GM15510 (cell line): ENCODE data around the gene AKIRIN2.

ENCODE experiments used
- POLR2A ChIP-seq: IDR thresholded peaks from 3 replicates; pipeline ENCODE4 v1.6.1; 2011; ENCODE audit warnings: borderline replicate concordance; ENCODE audit not compliant: insufficient read length; ENCODE audit errors: extremely low read depth

AKIRIN2 gene

DNA sequence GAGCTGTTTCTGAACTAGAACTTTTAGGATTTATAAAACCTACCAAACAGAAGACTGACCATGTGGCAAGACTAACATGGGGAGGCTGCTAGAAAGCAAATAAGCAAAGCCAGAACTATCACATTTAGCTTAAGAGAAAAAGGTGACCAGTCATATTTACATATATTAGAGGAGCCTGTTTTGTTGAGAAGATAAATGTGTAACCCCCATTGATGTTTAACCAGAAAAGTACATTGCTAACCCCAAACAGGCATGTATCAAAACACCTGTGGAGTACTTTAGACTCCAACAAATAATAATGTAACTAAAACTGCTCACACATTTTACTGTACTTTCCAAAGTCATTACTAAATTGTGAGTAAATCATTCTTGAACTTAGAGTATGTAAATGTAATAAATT is 35.0 kb downstream of the AKIRIN2 start:
- no peak for TF ChIP-seq POLR2A

DNA sequence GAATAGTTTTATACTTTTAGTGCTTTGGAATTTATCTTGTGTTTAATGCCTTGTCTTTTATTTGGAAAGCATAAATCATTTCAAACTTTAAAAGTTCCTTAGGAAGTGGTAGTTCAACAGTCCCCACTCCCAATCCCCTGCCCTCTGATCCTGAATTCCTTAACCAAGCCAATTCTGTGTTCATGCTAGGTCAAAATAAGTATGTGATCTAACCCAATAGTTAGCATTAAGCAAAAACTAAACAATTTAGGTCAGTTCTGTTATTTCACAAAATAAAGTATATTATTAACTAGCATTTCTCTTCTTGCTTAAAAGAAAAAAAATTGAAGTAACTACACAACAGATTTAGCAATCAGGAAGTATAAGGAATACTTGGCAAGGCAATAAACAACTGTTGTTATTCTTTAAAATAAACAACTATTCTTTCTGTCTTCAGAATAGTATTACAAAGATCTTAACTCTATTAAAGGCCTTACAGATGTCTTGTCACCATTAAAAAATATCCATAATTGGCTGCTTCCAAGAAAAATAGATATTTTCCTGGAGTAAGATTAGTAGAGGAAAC is 37.0 kb downstream of the AKIRIN2 start:
- no peak for TF ChIP-seq POLR2A

DNA sequence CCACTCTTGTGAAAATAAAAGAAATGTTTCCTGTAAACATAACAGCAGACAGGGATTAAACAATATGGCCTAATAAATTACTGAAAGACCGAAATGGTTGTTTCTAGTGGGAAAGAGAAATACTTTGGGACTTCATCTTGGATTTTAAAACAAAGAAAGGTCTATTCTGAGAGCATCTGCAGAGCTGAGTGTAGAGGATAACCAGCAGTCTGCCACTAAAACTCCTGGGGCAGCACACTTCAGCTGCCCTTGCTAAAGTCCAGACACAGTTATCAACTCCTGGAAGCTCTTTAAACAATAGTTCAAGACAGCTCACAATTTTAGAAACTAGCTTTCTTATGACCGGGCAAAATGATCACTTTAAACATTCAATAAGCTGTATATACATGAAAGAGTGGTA is 38.6 kb downstream of the AKIRIN2 start:
- TF ChIP-seq POLR2A: no peak

DNA sequence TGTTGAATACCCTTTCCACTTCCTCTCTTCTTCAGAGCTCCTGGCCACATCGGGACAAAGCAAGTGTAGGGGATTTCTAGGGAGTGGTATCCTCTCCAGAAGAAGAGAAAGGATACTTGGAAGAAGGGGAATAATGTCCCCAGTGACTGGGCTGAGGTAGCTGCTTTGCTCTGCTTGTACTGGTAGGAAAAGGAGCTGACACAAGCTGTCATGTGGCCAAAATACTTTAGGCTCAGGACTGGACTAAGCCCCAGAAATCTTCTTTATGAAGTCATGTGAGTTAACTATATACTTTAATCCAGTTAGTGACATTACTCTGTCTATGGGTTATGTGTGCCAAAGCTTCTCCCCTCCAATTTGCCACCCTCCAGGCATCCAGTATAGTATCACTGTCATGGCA is 40.5 kb downstream of the AKIRIN2 start:
- no peak for TF ChIP-seq POLR2A

DNA sequence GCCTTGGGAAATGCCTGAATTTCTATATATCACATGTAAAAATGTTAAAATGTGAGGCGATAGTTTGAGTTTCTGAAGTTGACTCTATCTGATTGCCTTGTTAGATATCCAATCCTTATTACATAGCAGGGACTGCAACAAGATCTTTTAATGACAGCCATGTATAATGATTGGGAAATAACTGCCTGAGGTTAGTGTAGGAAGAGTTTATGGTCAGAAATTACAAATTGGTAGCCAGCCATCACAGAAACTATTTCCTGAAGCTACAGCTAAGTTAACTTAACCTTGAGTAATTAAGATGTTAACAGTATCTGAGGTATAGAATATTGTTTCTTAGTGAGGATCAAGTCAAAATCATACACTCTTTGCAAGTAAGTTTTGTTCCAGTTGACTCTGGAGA is 41.0 kb downstream of the AKIRIN2 start:
- no peak for TF ChIP-seq POLR2A

DNA sequence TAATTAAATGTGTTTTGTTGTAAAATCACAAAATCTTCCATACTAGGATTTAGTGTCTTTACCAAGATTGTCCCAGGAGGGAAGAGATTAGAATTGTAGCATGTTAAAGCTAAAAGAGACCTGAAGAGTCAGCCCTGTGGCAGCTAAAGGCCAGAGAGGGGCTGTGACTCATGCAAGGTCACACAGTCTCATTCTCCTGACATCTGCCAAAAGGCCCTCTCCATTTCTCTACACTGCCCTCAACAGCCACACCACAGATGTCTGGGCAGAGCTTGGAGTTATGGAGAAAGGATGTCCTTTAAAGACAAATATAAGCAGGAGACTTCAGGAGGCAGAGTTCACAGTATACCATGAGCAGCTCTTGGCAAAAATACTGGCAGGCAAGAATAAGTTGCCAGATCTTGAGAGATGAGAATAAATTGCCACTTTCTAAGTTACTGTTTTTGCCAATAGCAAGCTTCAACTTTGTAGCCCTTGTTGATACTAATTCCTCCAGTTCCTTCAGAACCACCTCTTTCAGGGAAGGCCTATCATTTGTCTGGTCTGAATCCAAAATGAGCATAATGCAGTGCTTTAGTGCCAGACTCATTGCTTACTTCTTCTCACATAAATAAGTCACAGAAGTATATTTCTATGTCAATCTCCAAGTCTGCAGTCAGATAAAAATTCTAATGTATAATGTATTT is 41.7 kb downstream of the AKIRIN2 start:
- no peak for TF ChIP-seq POLR2A

DNA sequence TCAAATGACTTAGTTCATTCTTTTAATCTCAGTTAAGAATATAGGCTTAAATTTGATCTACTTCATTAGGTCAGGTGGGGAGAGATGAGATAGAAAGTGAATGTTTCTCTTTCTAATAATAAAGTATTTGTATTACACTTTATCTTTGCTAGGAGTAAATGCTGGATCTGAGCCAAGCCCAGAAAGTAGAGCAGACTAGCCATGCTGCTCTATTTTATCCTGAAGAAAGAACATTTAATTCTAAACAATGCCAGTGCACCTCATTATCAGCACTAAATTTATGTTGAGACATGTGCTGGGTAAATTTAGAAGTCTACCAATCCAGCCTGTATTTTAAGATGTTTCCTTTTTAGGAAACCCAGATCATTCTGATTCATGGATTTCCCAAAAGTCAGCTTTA is 43.5 kb downstream of the AKIRIN2 start:
- no peak for TF ChIP-seq POLR2A

DNA sequence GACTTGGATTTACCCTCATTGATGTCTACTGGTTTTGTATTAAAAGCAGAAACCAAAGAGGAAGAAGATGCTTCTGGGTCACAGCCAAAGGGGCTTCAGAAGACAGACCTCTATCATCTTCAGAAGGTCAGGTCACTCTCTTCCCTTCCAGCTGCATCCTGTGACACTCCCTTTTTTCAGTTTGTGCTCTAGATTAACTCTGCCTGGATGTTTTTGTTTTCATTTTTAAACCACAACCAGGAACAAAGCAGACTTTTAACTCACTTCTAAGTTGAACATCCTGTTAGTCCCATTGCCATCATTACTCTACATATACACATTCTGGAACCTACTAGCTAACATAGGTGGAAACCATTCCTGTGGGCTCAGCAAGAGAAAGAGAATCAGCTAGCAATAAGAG is 45.2 kb downstream of the AKIRIN2 start:
- TF ChIP-seq POLR2A: no peak

DNA sequence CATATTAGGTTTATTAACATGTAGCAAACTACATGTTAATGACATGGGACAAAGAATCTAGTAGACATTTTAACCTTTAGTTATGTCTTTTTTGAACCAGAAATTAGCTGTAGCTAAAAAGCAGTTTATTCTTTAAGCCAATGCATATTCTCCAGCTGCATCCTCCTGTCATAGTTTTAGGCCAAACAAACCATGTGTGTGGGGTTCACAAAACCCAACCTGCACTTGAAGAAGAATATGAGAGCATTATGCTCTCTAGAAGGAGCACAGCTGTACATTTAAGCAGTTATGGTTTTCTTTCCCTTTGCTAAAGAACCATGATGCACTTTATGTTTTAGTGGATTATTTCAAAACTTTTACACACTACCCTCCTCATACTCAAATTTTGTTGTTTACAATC is 46.2 kb downstream of the AKIRIN2 start:
- TF ChIP-seq POLR2A: no peak

DNA sequence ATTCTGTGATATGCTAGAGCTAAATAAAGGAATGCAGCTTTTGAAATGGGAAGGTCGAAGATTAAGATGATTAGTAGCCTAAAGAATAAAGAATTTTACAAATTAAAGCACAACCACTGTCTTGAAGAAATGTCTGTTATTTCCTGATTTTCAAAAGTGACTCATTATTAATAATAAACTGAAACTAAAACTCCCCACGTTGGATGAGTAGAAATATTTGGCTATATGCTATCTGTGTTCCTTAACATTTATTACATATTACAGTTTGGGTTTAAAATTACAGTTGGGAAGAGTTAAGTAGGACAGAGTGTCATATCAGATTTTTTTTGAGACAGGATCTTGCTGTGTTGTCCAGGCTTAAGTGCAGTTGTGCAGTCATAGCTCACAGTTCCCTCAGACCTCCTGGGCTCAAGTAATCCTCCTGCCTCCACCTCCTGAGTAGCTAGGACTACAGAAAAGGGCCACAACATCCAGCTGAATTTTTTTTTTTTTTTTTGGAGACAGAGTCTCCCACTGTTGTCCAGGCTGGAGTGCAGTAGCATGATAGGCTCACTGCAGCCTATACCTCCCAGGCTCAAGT is 47.1 kb downstream of the AKIRIN2 start:
- TF ChIP-seq POLR2A: no peak

DNA sequence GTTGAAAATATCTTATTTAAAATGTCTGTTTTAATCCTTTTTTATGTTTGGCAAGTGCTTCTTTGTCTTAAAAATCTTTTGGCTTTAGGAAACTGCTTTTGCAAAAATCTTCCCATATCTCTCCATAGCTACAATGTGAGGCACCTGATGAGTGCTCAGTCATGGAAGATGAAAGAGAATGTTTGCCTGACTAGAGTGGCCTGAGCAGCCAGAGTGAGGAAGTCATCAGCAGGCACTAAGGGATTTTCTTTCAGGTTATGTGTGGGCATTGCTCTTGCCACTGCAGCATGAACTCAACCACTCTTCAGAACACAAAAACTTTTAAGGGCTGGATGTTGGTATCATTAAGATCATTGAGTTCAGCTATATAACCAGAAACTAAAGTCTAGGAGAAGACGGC is 47.9 kb downstream of the AKIRIN2 start:
- TF ChIP-seq POLR2A: no peak

DNA sequence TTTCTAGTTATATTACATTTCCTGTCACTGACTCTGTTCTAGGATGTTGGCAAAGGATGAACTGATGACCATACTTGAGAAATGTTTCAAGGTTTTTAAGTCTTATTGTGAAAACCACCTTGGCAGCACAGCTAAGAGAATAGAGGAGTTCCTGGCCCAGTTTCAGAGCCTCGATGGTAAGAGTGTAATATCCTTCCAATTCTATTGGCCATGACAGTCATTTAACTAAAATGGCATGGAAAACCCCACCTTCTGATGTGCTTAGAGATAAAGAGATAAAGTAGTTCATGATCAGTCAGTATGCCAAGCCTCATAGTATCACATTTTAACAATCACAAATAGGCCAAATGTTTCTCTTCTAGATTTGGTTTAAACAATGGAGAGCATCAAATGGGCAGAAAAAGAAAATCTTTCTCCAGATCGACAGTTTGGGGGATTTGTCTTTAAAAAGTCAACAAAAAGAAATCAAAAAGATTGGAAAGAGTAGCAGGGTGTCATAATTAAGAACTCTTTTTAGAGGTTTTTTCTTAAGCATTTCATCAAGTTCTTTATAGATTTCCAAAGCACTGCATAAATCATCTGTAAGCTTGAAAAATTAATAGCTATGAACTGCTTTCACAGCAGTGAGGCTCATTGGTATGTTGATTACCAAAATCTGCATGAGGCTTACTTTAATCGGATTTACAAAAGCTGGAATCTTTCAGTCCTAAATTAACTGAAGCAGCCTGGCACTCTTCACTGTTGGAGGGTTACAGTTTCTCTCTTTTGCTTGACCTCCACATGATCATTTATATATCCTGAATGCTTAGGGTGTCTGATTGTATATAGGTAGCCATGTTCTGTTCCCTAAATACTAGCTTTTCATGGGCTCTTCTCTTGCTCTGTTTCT is 48.7 kb downstream of the AKIRIN2 start:
- no peak for TF ChIP-seq POLR2A

DNA sequence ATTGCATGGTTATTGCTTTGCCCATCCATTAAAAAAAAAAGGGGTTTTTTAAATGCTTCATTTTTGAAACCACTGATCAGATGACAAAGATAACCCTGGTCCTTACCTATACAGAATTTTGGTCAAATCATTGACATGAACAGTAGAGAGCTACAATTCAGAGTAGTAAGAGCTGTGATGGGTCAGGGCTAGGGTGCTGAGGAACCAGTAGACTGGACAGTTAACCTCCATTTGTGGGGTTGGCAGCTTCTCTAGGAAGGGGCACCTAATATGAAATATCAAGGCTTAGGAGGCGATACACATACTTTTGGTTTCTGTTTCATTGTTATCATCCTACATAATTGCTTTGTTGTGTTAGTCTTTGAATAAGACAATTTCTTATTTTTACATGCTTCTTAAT is 57.0 kb downstream of the AKIRIN2 start:
- no peak for TF ChIP-seq POLR2A

DNA sequence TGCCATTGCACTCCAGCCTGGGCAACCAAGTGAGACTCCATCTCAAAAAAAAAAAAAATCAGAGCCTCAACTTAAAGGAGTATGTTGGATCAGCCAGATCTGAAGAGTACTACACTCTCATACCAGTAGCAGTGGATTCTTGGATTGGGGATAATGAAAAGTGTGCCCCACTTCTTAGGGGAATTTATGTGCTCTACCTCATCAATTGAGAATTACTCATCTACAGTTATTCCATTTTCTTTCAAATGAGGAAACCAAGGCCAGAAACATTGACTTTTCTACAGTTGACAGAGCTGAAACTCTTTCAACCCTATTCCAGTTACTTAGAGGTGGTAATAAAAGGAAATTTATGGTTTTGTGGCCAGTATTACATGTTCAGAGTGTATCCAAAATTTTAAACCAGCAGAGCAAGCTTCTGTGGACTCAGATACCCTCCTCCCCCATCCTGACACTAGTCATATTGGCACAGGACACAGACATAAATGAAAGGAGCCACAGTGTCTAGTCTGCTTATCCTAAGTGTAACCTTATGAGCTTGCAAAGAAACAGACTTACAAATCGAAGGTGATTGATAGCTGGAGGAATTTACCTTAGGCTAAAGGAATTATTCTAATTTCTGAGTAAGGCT is 60.9 kb downstream of the AKIRIN2 start:
- no peak for TF ChIP-seq POLR2A

DNA sequence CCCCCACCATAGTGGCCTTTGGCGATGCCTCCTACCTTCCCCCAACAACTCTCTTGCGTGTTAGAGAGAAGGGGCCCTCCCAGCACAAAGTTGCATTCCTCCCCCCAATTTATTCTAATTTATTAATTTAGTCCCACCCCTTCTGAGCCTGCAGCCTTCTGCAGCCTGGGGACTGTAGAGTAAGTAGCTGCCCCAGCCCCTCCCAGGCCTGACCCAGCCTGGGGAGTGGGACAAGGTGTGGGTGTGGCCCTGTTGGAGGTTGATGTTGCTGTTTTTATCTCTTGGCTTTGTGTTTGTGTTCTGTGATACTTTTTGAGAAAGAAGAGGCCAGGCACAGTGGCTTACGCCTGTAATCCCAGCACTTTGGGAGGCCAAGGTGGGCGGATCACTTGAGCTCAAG is 62.7 kb downstream of the AKIRIN2 start:
- TF ChIP-seq POLR2A: no peak
